ENCODE results near the gene SYAP1.
"Not testable (repeated sequence)": the region's sequence is repeated elsewhere in the genome, so short reads cannot be mapped to it uniquely, and the experiment has no call there.

Gene SYAP1

DNA sequence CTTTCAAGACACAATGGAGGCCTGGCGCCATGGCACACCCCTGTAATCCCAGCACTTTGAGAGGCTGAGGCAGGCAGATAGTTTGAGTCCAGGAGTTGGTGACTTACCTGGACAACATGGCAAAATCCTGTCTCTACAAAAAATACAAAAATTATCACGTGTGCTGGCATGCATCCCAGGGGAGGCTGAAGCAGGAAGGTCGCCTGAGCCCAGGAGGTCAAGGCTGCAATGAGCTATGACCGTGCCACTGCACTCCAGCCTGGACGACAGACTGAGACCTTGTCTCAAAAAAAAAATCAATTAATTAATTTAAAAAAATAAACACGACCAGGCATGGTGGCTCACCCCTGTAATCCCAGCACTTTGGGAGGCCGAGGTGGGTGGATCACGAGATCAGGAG lies 4.9 kb upstream of the SYAP1 start:
- TF ChIP-seq, protein P1, sequence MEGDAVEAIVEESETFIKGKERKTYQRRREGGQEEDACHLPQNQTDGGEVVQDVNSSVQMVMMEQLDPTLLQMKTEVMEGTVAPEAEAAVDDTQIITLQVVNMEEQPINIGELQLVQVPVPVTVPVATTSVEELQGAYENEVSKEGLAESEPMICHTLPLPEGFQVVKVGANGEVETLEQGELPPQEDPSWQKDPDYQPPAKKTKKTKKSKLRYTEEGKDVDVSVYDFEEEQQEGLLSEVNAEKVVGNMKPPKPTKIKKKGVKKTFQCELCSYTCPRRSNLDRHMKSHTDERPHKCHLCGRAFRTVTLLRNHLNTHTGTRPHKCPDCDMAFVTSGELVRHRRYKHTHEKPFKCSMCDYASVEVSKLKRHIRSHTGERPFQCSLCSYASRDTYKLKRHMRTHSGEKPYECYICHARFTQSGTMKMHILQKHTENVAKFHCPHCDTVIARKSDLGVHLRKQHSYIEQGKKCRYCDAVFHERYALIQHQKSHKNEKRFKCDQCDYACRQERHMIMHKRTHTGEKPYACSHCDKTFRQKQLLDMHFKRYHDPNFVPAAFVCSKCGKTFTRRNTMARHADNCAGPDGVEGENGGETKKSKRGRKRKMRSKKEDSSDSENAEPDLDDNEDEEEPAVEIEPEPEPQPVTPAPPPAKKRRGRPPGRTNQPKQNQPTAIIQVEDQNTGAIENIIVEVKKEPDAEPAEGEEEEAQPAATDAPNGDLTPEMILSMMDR (IDR thresholded peaks at IDR 0.05; ENCODE audit: low read depth, low read length): no peak
- H3K36me3 ChIP-seq: peaks cover 5% of the 10 kb centered on the region
- H3K27ac ChIP-seq: no peak overlapping the region
- no peaks in the 10 kb centered on the region for H3K9me3 ChIP-seq (ENCODE audit: severe bottlenecking)
- no peaks in the 10 kb centered on the region for H3K27me3 ChIP-seq (ENCODE audit: insufficient read depth, low read depth, severe bottlenecking)
- no peak for DNase-seq
- H3K4me3 ChIP-seq (ENCODE audit: low read depth, low read length): no peak overlapping the region

DNA sequence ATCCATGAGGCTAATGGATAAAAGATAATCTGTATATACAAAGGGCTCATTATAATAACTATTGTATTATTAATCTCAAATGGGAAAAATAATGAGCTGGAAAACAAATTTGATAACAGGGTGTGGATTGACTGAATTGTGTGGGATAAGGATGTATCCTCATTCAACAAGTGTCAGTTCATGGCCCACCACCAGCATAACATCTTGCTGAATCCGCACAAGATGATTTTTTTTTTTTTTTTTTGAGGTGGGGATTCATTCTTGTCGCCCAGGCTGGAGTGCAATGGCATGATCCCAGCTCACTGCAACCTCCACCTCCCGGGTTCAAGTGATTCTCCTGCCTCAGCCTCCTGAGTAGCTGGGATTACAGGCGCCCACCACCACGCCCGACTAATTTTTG lies 3.8 kb upstream of the SYAP1 start:
- DNase-seq; H3K36me3 ChIP-seq; H3K4me3 ChIP-seq (ENCODE audit: low read depth, low read length); H3K27ac ChIP-seq; H3K9me3 ChIP-seq (ENCODE audit: severe bottlenecking); H3K27me3 ChIP-seq (ENCODE audit: insufficient read depth, low read depth, severe bottlenecking): not testable (repeated sequence)

DNA sequence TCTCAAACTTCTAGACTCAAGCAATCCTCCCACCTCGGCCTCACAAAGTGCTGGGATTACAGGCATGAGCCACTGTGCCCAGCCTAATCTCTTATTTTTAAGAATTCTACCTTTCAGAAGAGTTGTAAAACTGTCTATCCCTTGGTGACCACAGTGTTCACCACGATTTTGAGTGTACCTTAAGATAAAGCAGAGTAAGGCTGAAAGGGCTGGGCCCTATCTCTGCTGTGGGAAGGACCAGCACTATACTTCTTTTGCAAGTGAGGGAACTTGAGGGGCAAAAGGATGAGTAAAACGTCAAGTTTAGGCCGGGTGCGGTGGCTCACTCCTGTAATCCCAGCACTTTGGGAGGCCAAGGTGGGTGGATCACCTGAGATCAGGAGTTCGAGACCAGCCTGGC lies 3.0 kb upstream of the SYAP1 start:
- not testable (repeated sequence) for DNase-seq; H3K36me3 ChIP-seq; H3K27ac ChIP-seq; H3K27me3 ChIP-seq (ENCODE audit: insufficient read depth, low read depth, severe bottlenecking); H3K4me3 ChIP-seq (ENCODE audit: low read depth, low read length); H3K9me3 ChIP-seq (ENCODE audit: severe bottlenecking)

DNA sequence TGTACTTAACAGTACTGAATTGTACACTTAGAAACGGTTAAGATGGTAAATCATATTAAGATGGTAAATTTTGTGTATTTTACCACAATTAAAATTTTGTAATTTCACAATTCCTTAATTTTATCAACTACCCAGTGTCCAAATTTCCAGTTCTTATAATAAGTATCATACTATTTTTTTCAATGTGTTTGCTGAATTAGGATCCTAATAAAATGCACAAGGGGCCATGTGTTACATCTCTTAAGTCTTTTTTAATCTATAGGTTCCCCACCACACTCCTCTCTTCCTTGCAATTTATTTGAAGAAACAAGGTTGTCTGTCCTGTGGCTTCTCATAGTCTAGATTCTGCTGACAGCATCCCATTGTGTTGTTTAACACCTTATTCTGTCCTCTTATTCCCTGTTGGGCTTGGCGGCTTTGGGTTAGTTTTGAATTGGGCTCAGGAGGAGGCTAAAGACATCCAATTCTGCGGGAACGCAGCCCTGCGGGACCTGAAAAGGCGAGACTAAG lies 533 bp upstream of the SYAP1 start:
- Histone ChIP-seq H3K9me3 (ENCODE audit: severe bottlenecking) (no peaks in the 10 kb centered on the region), H3K27me3 (ENCODE audit: insufficient read depth, low read depth, severe bottlenecking) (no peaks in the 10 kb centered on the region), H3K27ac (peak overlapping the region; percentile 97), H3K36me3 (peaks cover 13% of the 10 kb centered on the region), H3K4me3 (ENCODE audit: low read depth, low read length) (peak overlapping the region; percentile 90)
- DNase-seq: no peak
- TF ChIP-seq, protein P1 (IDR thresholded peaks at IDR 0.05; ENCODE audit: low read depth, low read length): no peak

DNA sequence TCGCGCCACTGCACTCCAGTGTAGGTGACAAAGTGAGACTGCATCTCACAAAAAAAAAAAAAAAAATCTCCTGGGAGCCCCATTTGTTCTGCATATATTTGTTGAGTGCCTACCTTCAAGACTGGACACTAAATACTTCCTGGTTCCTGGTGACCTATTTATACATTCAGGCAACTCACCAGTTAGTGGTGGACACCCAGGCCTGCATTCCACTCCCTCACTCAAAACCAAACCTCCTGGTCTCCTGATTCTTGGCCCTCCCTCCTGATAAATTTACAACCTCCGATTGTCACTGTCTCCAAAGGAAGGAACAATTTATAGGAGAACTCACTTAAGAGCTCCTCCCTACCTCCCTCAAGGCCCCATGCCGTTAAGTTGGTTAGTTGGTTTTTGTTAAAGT lies 3.1 kb downstream of the SYAP1 start:
- H3K4me3 ChIP-seq (ENCODE audit: low read depth, low read length): no peak overlapping the region
- H3K36me3 ChIP-seq: peaks cover 23% of the 10 kb centered on the region
- H3K27me3 ChIP-seq (ENCODE audit: insufficient read depth, low read depth, severe bottlenecking): no peaks in the 10 kb centered on the region
- DNase-seq: no peak
- no peak overlapping the region for H3K27ac ChIP-seq
- TF ChIP-seq, protein P1 (IDR thresholded peaks at IDR 0.05; ENCODE audit: low read depth, low read length): no peak
- H3K9me3 ChIP-seq (ENCODE audit: severe bottlenecking): no peaks in the 10 kb centered on the region

DNA sequence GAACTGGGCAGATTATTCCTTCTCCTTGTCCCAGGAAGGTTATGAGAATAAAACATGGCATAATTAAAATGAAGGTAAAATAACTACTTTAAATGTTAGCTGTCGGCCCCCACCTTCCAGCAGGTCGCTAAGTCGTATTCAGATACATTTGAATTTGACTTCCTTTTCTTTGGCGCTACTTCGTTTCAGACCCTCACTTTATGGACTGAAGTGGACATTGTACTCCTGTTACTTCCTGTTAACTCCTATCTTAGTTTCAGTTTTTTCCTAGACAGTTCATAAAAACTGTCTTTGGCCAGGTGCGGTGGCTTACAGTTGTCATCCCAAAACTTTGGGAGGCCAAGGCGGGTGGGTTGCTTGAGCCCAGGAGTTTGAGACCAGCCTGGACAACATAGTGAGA lies 5.7 kb downstream of the SYAP1 start:
- H3K4me3 ChIP-seq (ENCODE audit: low read depth, low read length): no peak overlapping the region
- TF ChIP-seq, protein P1 (IDR thresholded peaks at IDR 0.05; ENCODE audit: low read depth, low read length): no peak
- H3K27ac ChIP-seq: no peak overlapping the region
- no peaks in the 10 kb centered on the region for H3K27me3 ChIP-seq (ENCODE audit: insufficient read depth, low read depth, severe bottlenecking)
- no peaks in the 10 kb centered on the region for H3K9me3 ChIP-seq (ENCODE audit: severe bottlenecking)
- DNase-seq: no peak
- peaks cover 27% of the 10 kb centered on the region for H3K36me3 ChIP-seq

DNA sequence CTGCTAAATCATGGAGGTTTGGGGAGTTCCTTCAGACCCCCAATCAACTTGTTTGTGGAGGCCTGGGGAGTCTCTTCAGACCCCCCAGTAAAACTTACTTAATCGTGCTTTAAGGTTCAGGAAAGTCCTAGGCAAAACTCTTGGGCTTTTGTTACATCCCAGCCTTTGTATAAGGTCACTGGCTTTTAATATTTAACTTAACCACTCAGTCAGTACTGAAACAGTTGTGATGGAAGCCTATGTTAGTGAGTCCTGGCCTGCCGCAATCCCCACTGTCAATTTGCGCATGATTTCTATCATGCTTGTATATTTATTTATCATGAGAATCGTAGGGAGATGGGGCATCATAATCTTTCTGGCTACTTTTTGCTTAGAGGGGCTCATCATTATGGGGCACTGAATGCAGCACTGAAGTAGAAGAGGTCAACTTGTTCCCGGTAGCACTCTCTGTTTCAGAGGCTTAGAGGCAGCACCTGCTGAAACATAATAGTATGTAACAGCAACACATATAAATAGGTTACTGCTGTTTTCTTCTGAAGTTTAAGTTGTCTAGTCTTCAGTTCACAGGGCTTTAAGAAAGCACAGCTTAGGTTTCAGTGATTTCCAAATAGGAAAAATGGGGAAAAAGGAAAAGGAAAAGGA lies 7.1 kb downstream of the SYAP1 start:
- H3K27ac ChIP-seq: not testable (repeated sequence)

More for the DNA sequence above, 7.1 kb downstream of the SYAP1 start:
- H3K27me3 ChIP-seq (ENCODE audit: insufficient read depth, low read depth, severe bottlenecking); DNase-seq; H3K9me3 ChIP-seq (ENCODE audit: severe bottlenecking); H3K4me3 ChIP-seq (ENCODE audit: low read depth, low read length): not testable (repeated sequence)
- H3K36me3 ChIP-seq: peaks cover 23% of the 10 kb centered on the region

Measured in WERI-Rb-1 (cell line).